ENCODE measurements around the gene LDAH. TPM values are rescaled to one million over a fixed set of nuclear protein-coding genes. Genes with fewer than 3 reads are reported as not detected.

The LDAH gene
- total and polyA plus RNA-seq, 2 donors (not counting 3 experiments of a cell fraction or from before 2014, with no cell fraction given), result 12.3 to 24.0 TPM

DNA sequence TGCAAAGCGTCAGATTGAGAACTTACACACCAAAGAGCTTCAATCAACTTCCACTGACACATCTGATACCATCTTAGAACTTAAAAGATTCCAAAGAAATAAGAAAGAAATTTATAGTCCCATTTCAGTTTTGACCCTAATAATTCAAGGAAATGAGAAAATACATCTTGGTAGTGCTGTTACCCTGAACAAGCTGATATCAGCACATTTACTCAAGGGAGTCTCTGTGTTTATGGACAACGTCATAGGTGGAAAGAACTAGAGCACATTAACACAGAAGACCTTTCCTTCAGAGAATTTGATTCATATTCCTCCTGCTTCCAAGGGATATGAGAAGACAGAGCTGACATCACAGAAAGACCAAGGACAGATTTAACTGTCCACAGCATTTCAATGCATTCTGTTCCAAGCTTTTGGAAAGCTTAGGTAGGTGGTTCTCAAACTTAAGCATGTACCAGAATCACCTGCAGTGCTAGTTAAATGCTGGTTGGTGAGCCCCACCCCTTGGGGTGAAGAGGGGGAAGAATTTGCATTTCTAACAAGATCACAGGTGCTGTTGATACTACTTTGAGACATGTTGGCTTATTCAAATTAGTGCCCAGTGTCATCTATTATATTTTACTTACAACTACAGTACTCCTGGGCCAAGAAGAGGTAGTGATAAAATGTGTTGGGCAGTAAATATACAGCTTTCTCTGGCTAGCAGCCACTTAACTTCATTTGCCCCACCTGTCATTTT lies 59.8 kb downstream of the LDAH start:
- Histone ChIP-seq H2AFZ (ENCODE audit: low read depth, low read length) (no peak overlapping the region), H3K79me2 (ENCODE audit: control insufficient read depth, insufficient read depth, low read length) (no peaks in the 10 kb centered on the region), H3K9me3 (replicated peaks; ENCODE audit: control insufficient read depth, insufficient read depth, low read length) (no peaks in the 10 kb centered on the region), H3K36me3 (ENCODE audit: control insufficient read depth in 2 of 2, extremely low read depth in 1 of 2, insufficient read depth in 2 of 2, low read length in 2 of 2) (peaks cover 0 to 8% of the 10 kb centered on the region in 2 experiments), H3K9me1 (replicated peaks; ENCODE audit: control insufficient read depth, extremely low read depth, insufficient read depth, low read length) (no peaks in the 10 kb centered on the region), H3K27me3 (ENCODE audit: control insufficient read depth in 2 of 2, insufficient read depth in 2 of 2, low read length in 2 of 2) (no peaks in the 10 kb centered on the region), H3K4me3 (replicated peaks in 1 of 3; ENCODE audit: insufficient read depth in 1 of 3, low read depth in 1 of 3, low read length in 3 of 3) (no peak overlapping the region), H3K4me2 (ENCODE audit: insufficient read depth, low read length) (no peak overlapping the region), H3K27ac (ENCODE audit: insufficient read depth, low read depth, low read length) (no peak overlapping the region), H3K9ac (replicated peaks; ENCODE audit: extremely low read depth, insufficient read depth, low read length) (no peak overlapping the region), H4K20me1 (replicated peaks; ENCODE audit: control insufficient read depth, extremely low read depth, insufficient read depth, low read length) (no peaks in the 10 kb centered on the region), H3K4me1 (ENCODE audit: control insufficient read depth, extremely low read depth, insufficient read depth, low read length) (no peaks in the 10 kb centered on the region)
- no TSS peak for BruUV-seq (replicated peaks)
- dilution Hi-C loops (cut with MboI; ENCODE audit: extremely low pct_ligation_motif_present, low sequenced_read_pairs), result no loop called here
- DNase-seq (ENCODE audit: low read depth, low spot score) (no peak), FAIRE-seq (no peak)
- ChIA-PET CTCF (interaction anchor here (0.6 to 3.6 kb wide), 6 partner anchors 9 to 200 kb away, joined by 3 to 19 read pairs (median 3); no protein-coding TSS in a partner anchor), POLR2A (no interaction called here)
- intact Hi-C loops (cut with micrococcal nuclease), result no loop called here
- TF ChIP-seq FOS (IDR thresholded peaks at IDR 0.05; ENCODE audit: borderline replicate concordance, insufficient read depth, low read length) (no peak), POLR2AphosphoS5 (IDR thresholded peaks at IDR 0.05; ENCODE audit: insufficient read depth, low read depth, low read length) (no peak), JUN (IDR thresholded peaks at IDR 0.05; ENCODE audit: borderline replicate concordance, insufficient read depth, insufficient read length, low read depth) (no peak), POLR2A (IDR thresholded peaks at IDR 0.05; ENCODE audit: low read depth, low read length) (no peak), GATA2 (IDR thresholded peaks at IDR 0.05; ENCODE audit: insufficient read depth, insufficient read length, low read depth, low read length) (no peak), MYC (IDR thresholded peaks at IDR 0.05; ENCODE audit: low read depth, low read length) (no peak), EZH2 (IDR thresholded peaks at IDR 0.05; ENCODE audit: borderline replicate concordance, low read depth, low read length, severe bottlenecking) (no peak)
- TF ChIP-seq, protein P1, sequence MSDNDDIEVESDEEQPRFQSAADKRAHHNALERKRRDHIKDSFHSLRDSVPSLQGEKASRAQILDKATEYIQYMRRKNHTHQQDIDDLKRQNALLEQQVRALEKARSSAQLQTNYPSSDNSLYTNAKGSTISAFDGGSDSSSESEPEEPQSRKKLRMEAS (IDR thresholded peaks at IDR 0.05; ENCODE audit: insufficient read depth, insufficient read length), result no peak
- TF ChIP-seq, protein P2, sequence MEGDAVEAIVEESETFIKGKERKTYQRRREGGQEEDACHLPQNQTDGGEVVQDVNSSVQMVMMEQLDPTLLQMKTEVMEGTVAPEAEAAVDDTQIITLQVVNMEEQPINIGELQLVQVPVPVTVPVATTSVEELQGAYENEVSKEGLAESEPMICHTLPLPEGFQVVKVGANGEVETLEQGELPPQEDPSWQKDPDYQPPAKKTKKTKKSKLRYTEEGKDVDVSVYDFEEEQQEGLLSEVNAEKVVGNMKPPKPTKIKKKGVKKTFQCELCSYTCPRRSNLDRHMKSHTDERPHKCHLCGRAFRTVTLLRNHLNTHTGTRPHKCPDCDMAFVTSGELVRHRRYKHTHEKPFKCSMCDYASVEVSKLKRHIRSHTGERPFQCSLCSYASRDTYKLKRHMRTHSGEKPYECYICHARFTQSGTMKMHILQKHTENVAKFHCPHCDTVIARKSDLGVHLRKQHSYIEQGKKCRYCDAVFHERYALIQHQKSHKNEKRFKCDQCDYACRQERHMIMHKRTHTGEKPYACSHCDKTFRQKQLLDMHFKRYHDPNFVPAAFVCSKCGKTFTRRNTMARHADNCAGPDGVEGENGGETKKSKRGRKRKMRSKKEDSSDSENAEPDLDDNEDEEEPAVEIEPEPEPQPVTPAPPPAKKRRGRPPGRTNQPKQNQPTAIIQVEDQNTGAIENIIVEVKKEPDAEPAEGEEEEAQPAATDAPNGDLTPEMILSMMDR (IDR thresholded peaks at IDR 0.05; ENCODE audit: extremely low read depth in 1 of 2, insufficient read depth in 1 of 2, low read depth in 1 of 2, low read length in 2 of 2), result no peak

All from endothelial cell of umbilical vein (primary cell).